Ishikawa (cell line): Measurements from ENCODE around the gene TMEM131.

ENCODE experiments used
- CEBPB ChIP-seq: IDR thresholded peaks from 2 replicates; pipeline ENCODE4 v1.6.1; 2012
- MAX ChIP-seq: IDR thresholded peaks from 2 replicates; pipeline ENCODE4 v1.6.1; 2012
- REST ChIP-seq: IDR thresholded peaks from 2 replicates; pipeline ENCODE4 v1.6.1; 2012; ENCODE audit warnings: low read depth, mild to moderate bottlenecking
- TAF1 ChIP-seq: IDR thresholded peaks from 2 replicates; pipeline ENCODE4 v1.6.1; 2012; ENCODE audit warnings: low read depth, mild to moderate bottlenecking
- USF1 ChIP-seq: IDR thresholded peaks from 2 replicates; pipeline ENCODE4 v1.6.1; 2012
- YY1 ChIP-seq: IDR thresholded peaks from 2 replicates; pipeline ENCODE4 v1.6.1; 2012; ENCODE audit warnings: low read depth
- ZBTB7A ChIP-seq: IDR thresholded peaks from 2 replicates; pipeline ENCODE4 v1.6.1; 2012; ENCODE audit warnings: low read depth

- TF ChIP-seq CEBPB (no peak), TAF1 (no peak), MAX (no peak), ZBTB7A (no peak), REST (no peak), YY1 (no peak), USF1 (no peak)
Observed at GRCh38 chr2:97951155-97951680, 44.5 kb downstream of the TMEM131 start.
